ENCODE data around the gene C1orf35. TPM values are rescaled to one million over a fixed set of nuclear protein-coding genes. Genes with fewer than 3 reads are reported as not detected.

The C1orf35 gene
- total and polyA plus RNA-seq, 2 of the 4 experiments (the other 2 are of a cell fraction): 4.3 to 13.0 TPM

DNA sequence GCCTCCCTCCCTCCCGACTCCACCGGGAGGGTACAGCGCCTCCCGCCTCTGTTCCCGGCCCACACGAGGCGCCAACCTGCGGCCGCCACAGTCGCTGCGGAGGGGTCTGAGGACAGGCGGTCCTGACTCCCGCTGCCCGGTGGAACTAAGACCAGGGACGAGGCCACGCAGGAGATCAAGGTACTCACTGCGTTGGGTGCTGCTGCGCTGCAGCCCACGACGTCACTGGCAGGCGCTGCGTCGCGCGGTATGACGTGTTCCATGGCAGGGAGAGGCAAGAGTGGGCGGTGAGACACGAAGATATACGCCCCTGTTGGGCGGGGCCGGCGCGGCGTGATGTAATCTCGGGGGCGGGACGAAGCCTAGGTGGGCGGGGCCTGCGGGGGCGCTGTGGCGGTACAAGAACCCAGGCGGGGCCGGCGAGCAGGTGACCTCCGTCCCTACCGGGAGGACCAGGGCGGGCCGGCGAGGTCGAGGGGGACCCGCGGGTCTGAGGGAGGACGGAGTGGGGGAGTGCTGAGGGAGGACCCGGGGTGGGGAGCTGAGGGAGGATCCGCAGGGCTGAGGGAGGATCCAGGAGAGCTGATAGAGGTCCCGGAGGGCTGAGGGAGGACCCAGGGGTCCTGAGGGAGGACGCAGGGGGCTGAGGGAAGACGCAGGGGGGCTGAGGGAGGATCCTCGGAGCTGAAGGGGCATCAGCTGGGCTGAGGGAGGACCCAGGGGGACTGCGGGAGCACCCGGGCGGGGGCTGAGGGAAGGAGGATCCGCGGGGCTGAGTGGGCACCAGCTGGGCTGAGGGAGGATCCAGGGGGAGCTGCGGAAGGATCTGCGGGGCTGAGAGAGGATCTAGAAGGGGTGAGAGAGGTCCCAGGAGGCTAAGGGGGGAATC lies 6.2 kb upstream of the C1orf35 start, which contains the start of gene MRPL55:
TSS of gene MRPL55 (minus strand) at position 227 of the 889 bp plus-strand sequence. CDS start 1,039 bp downstream, outside the sequence.
- H3K9me3 ChIP-seq (ENCODE audit: control insufficient read depth, insufficient read depth, low read length): no peaks in the 10 kb centered on the region
- no peak within 1 kb of the TSS for H2BK20ac ChIP-seq (ENCODE audit: low read depth, low read length)
- H3K14ac ChIP-seq (replicated peaks; ENCODE audit: low read depth, low read length): peak within 1 kb of the TSS; percentile 81
- peak; percentile 95 for DNase-seq
- ChIA-PET POLR2A (ENCODE audit: unreplicated experiment) (interaction anchor here (0.6 kb wide), 1 partner anchor 211 kb away, joined by 8 read pairs; no protein-coding TSS in a partner anchor), CTCF (interaction anchor here (1.1 kb wide), 1 partner anchor 10 kb away, joined by 3 read pairs; no protein-coding TSS in a partner anchor)
- ATAC-seq (ENCODE audit: low read depth): peak; percentile 97
- in situ Hi-C loops (cut with MboI; ENCODE audit: low sequenced_read_pairs): no loop called here
- dilution Hi-C loops (cut with HindIII; ENCODE audit: low sequenced_read_pairs, unreplicated experiment): no loop called here
- H3K9ac ChIP-seq (ENCODE audit: low read depth, low read length): peak within 1 kb of the TSS; percentile 93
- peak within 1 kb of the TSS in 1 of 2 experiments; percentile 61; a peak in 3 of 4 replicates for H4K8ac ChIP-seq (ENCODE audit: low read depth in 2 of 2, low read length in 2 of 2)
- H2AK5ac ChIP-seq (ENCODE audit: low read depth, low read length): peak within 1 kb of the TSS; percentile 55
- peak within 1 kb of the TSS; percentile 94 for H2AK9ac ChIP-seq (replicated peaks; ENCODE audit: low read depth, low read length, poor library complexity)
- peak within 1 kb of the TSS; percentile 34 for H4K91ac ChIP-seq (ENCODE audit: insufficient read depth, low read depth, low read length)
- H2BK5ac ChIP-seq (ENCODE audit: low read depth, low read length, poor library complexity, severe bottlenecking): peak within 1 kb of the TSS; percentile 82
- H3K4me2 ChIP-seq (ENCODE audit: low read depth, low read length): peak within 1 kb of the TSS; percentile 85
- H2BK120ac ChIP-seq (ENCODE audit: low read depth, low read length): peak within 1 kb of the TSS; percentile 43; the same call in 1 of the 2 replicates
- H3K36me3 ChIP-seq (ENCODE audit: control insufficient read depth, insufficient read depth, low read length): peaks cover 13% of the 10 kb centered on the region
- peak within 1 kb of the TSS; percentile 37; the same call in 1 of the 2 replicates for H3K56ac ChIP-seq (ENCODE audit: extremely low read depth, insufficient read depth, low read length)
- peak within 1 kb of the TSS; percentile 82 for H3K27ac ChIP-seq (ENCODE audit: insufficient read depth, low read length)
- peak within 1 kb of the TSS; percentile 63 for H3K23ac ChIP-seq (ENCODE audit: low read depth, low read length)
- no peaks in the 10 kb centered on the region for H4K20me1 ChIP-seq (ENCODE audit: insufficient read depth, low read length)
- H2AFZ ChIP-seq (replicated peaks; ENCODE audit: low read length, poor library complexity): peak within 1 kb of the TSS; percentile 98
- no TSS peak for BruUV-seq (replicated peaks)
- H3K4ac ChIP-seq (ENCODE audit: low read depth, low read length): peak within 1 kb of the TSS; percentile 80
- peaks cover 3% of the 10 kb centered on the region for H3K4me1 ChIP-seq (ENCODE audit: control insufficient read depth, insufficient read depth, low read length)
- 2% methylated on average over 41 of the region's 66 CpGs; no CpG with 5 or more reads in 1 of the 2 experiments for WGBS, 2 experiments (ENCODE audit: extremely low coverage in 2 of 2, insufficient read length in 1 of 2)
- H3K9me1 ChIP-seq (ENCODE audit: insufficient read depth, low read length): peaks cover under 1% of the 10 kb centered on the region
- H3K18ac ChIP-seq (ENCODE audit: low read depth, low read length): peak within 1 kb of the TSS; percentile 3; the same call in 1 of the 2 replicates
- H3K4me3 ChIP-seq (ENCODE audit: insufficient read depth, low read depth, low read length): peak within 1 kb of the TSS; percentile 86
- intact Hi-C loops (cut with micrococcal nuclease): no loop called here
- no peaks in the 10 kb centered on the region for H3K27me3 ChIP-seq (ENCODE audit: control insufficient read depth, insufficient read depth, low read length)
- H3K79me1 ChIP-seq (ENCODE audit: low read depth in 1 of 2, low read length in 2 of 2): peaks cover 11 to 38% of the 10 kb centered on the region in 2 experiments; a peak in 3 of 4 replicates
- H4K5ac ChIP-seq (ENCODE audit: low read depth, low read length): 0 out of 2 replicates have a peak within 1 kb of the TSS, but pooled peaks have one; percentile 39
- no peak within 1 kb of the TSS for H2BK15ac ChIP-seq (ENCODE audit: low read depth, low read length)
- TF ChIP-seq POLR2A (IDR thresholded peaks at IDR 0.05; ENCODE audit: low read depth, low read length): peak; percentile 81
- peak; percentile 81 for TF ChIP-seq MXI1 (IDR thresholded peaks at IDR 0.05; ENCODE audit: borderline replicate concordance, low read depth, low read length)
- TF ChIP-seq RFX5 (IDR thresholded peaks at IDR 0.05; ENCODE audit: low read depth, low read length): no peak
- TF ChIP-seq, protein P1, sequence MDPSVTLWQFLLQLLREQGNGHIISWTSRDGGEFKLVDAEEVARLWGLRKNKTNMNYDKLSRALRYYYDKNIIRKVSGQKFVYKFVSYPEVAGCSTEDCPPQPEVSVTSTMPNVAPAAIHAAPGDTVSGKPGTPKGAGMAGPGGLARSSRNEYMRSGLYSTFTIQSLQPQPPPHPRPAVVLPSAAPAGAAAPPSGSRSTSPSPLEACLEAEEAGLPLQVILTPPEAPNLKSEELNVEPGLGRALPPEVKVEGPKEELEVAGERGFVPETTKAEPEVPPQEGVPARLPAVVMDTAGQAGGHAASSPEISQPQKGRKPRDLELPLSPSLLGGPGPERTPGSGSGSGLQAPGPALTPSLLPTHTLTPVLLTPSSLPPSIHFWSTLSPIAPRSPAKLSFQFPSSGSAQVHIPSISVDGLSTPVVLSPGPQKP (IDR thresholded peaks at IDR 0.05; ENCODE audit: borderline replicate concordance, low read depth, low read length): no peak
- TF ChIP-seq, protein P2, sequence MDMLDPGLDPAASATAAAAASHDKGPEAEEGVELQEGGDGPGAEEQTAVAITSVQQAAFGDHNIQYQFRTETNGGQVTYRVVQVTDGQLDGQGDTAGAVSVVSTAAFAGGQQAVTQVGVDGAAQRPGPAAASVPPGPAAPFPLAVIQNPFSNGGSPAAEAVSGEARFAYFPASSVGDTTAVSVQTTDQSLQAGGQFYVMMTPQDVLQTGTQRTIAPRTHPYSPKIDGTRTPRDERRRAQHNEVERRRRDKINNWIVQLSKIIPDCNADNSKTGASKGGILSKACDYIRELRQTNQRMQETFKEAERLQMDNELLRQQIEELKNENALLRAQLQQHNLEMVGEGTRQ (IDR thresholded peaks at IDR 0.05; ENCODE audit: low read depth, low read length): peak; percentile 9; the same call in 1 of the 2 replicates
- no peak for TF ChIP-seq RAD21 (IDR thresholded peaks at IDR 0.05; ENCODE audit: low read length)
- TF ChIP-seq RCOR1 (IDR thresholded peaks at IDR 0.05; ENCODE audit: insufficient replicate concordance, low read length): no peak
- no peak for TF ChIP-seq SMC3 (IDR thresholded peaks at IDR 0.05; ENCODE audit: low read depth, low read length)
- no peak for TF ChIP-seq BHLHE40 (IDR thresholded peaks at IDR 0.05; ENCODE audit: low read depth, low read length)
- TF ChIP-seq CEBPB (IDR thresholded peaks at IDR 0.05; ENCODE audit: low read depth, low read length): peak; percentile 89
- TF ChIP-seq FOS (IDR thresholded peaks at IDR 0.05; ENCODE audit: low read depth, low read length): 0 out of 2 replicates have a peak, but pooled peaks have one; percentile 50
- no peak for TF ChIP-seq CHD1 (IDR thresholded peaks at IDR 0.05; ENCODE audit: low read depth, low read length)
- peak; percentile 93; the same call in 1 of the 2 replicates for TF ChIP-seq MAZ (IDR thresholded peaks at IDR 0.05; ENCODE audit: borderline replicate concordance, low read depth, low read length)

All from IMR-90 (cell line).